ENCODE results near the gene PTPRCAP. TPM values are rescaled to one million over a fixed set of nuclear protein-coding genes. Genes with fewer than 3 reads are reported as not detected.

PTPRCAP gene
- total RNA-seq, 5 donors from 2014 or later (not counting 1 experiment from before 2014, with no cell fraction given), result 192 to 282 (median 256) TPM

DNA sequence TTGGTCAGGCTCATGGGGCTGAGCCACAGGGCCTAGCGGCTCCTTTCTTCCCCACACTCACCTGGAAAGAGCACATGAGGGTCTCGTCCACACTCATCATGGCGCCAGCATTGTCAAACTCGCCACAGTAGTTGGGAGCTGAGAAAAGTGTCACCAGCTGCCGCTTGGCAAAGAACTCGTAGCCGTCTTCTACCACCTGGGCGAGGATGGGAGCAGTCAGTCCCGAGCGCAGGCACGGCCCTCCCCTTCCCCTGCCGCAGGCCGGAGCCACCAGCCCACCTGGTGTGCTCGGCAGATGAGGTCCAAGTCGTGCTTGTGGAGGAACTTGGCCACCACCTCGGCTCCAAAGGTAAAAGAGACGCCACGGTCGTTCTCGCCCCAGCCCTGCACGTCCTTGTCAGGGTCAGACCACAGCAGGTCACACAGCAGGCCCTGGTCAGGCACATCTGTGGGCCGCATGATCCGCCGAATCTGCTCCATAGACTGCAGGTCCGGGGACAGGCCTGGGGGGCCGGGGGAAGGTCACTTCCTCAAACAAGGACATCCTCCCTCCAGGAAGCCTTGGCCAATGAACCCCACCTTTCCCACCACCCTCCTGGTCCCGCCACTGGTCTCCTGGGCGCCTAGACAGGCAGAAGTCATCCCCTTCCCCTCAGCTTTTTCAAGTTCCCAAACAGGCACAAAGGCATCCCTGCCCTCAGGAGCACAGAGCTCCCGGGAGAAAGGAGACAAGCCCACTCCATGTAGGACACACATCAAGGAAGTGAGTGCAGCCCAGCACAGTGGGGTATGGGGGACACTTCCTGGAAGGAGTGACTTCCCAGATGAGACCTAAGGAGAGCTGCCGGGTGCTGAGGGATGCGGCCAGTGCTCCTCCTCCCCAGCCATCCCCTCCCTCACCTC lies 38.6 kb downstream of the PTPRCAP start:
- CTCF ChIA-PET, result no interaction called here
- POLR2A ChIA-PET, result no interaction called here
- H3K27me3 Mint-ChIP-seq, result no peaks in the 10 kb centered on the region
- no peaks in the 10 kb centered on the region for H3K9me3 Mint-ChIP-seq
- DNase-seq, result no peak
- H3K4me1 ChIP-seq (ENCODE audit: control insufficient read depth in 1 of 2, extremely low read depth in 1 of 2, insufficient read depth in 2 of 2, low read length in 2 of 2), result peaks cover 22 to 75% of the 10 kb centered on the region in 2 experiments
- WGBS (ENCODE audit: insufficient coverage), result 89% methylated on average over 28 of the region's 31 CpGs
- peaks cover 51 to 60% (median 52%) of the 10 kb centered on the region in 3 donors for H3K4me1 Mint-ChIP-seq
- no peak overlapping the region for H3K4me3 ChIP-seq (ENCODE audit: control insufficient read depth in 1 of 2, extremely low read depth in 1 of 2, low read length in 1 of 2)
- peak overlapping the region; percentile 31 to 97 (median 83) for H3K4me3 Mint-ChIP-seq
- H3K27ac Mint-ChIP-seq, result peak overlapping the region in 1 of 2 donors; percentile 48
- peaks cover 12% of the 10 kb centered on the region for H3K36me3 Mint-ChIP-seq
- ATAC-seq (replicated peaks in 1 of 4), result no peak
- H3K27me3 ChIP-seq (replicated peaks in 1 of 2; ENCODE audit: control insufficient read depth in 2 of 2, extremely low read depth in 1 of 2, insufficient read depth in 2 of 2, low read length in 1 of 2), result no peaks in the 10 kb centered on the region
- no peak overlapping the region for H3K27ac ChIP-seq (ENCODE audit: low read length)
- H3K36me3 ChIP-seq (ENCODE audit: control insufficient read depth in 2 of 2, extremely low read depth in 1 of 2, insufficient read depth in 1 of 2, low read length in 1 of 2), result peaks cover 10 to 41% of the 10 kb centered on the region in 2 donors
- H3K9me3 ChIP-seq, result no peaks in the 10 kb centered on the region

DNA sequence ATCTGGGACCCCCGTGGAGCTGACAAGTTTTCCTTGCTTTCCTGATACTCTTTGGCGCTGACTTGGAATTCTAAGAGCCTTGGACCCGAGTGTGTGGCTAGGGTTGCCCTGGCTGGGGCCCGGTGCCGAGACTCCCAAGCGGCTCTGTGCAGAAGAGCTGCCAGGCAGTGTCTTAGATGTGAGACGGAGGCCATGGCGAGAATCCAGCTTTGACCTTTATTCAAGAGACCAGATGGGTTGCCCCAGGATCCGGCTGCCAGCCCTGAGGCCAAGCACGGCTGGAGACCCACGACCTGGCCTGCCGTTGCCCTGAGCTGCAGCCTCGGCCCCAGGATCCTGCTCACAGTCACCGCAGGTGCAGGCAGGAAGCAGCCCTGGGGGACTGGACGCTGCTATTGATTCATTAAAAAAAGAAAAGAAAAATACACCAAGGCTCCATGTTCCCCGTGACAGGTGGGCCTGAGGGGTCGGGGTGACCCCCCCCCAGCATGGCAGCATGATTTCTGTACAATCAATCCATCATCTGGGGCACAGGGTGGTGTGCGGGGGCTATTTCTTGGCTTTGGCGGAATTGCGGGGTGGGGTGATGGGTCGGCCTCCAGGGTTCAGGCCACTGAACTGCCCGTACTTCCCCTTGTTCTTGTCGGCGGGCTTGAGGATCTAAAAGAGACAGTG lies 39.4 kb downstream of the PTPRCAP start:
- H3K4me3 Mint-ChIP-seq, result peak overlapping the region in 1 of 3 donors; percentile 77

DNA sequence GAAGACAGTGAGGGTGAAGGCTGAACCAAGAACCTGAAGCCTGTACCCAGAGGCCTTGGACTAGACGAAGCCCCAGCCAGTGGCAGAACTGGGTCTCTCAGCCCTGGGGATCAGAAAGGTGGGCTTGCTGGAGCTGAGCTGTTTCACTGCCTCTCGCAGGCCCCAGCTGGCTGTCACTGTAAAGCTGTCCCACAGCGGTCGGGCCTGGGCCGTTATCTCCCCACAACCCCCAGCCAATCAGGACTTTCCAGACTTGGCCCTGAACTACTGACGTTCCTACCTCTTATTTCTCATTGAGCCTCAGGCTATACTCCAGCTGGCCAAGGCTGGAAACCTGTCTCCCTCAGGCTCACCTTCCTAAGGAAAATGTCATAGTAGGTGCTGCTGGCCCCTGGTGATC lies 39.9 kb downstream of the PTPRCAP start:
- H3K9me3 Mint-ChIP-seq, result no peaks in the 10 kb centered on the region
- WGBS (ENCODE audit: insufficient coverage), result 70% methylated on average over 2 of the region's 6 CpGs
- H3K36me3 Mint-ChIP-seq, result peaks cover 14% of the 10 kb centered on the region
- ChIA-PET POLR2A (no interaction called here), CTCF (no interaction called here)
- peak overlapping the region in 1 of 3 donors; percentile 77 for H3K4me3 Mint-ChIP-seq
- no peaks in the 10 kb centered on the region for H3K27me3 Mint-ChIP-seq
- peaks cover 49 to 61% (median 56%) of the 10 kb centered on the region in 3 donors for H3K4me1 Mint-ChIP-seq
- Histone ChIP-seq H3K9me3 (no peaks in the 10 kb centered on the region), H3K27ac (ENCODE audit: low read length) (peak overlapping the region; percentile 69), H3K36me3 (ENCODE audit: control insufficient read depth in 2 of 2, extremely low read depth in 1 of 2, insufficient read depth in 1 of 2, low read length in 1 of 2) (peaks cover 16 to 41% of the 10 kb centered on the region in 2 donors), H3K4me1 (ENCODE audit: control insufficient read depth in 1 of 2, extremely low read depth in 1 of 2, insufficient read depth in 2 of 2, low read length in 2 of 2) (peaks cover 26 to 73% of the 10 kb centered on the region in 2 experiments), H3K4me3 (ENCODE audit: control insufficient read depth in 1 of 2, extremely low read depth in 1 of 2, low read length in 1 of 2) (no peak overlapping the region), H3K27me3 (replicated peaks in 1 of 2; ENCODE audit: control insufficient read depth in 2 of 2, extremely low read depth in 1 of 2, insufficient read depth in 2 of 2, low read length in 1 of 2) (no peaks in the 10 kb centered on the region)
- peak overlapping the region; percentile 80 to 82 for H3K27ac Mint-ChIP-seq
- no peak for ATAC-seq (replicated peaks in 1 of 4)
- DNase-seq, result no peak

More for the DNA sequence above, 39.4 kb downstream of the PTPRCAP start:
- Mint-ChIP-seq H3K4me1 (peaks cover 49 to 61% (median 53%) of the 10 kb centered on the region in 3 donors), H3K27ac (peak overlapping the region; percentile 80 to 82), H3K36me3 (peaks cover 14% of the 10 kb centered on the region), H3K27me3 (no peaks in the 10 kb centered on the region), H3K9me3 (no peaks in the 10 kb centered on the region)
- POLR2A ChIA-PET, result no interaction called here
- DNase-seq (no peak), ATAC-seq (replicated peaks in 1 of 4) (no peak)
- 93% methylated on average over 21 of the region's 24 CpGs for WGBS (ENCODE audit: insufficient coverage)
- Histone ChIP-seq H3K4me1 (ENCODE audit: control insufficient read depth in 1 of 2, extremely low read depth in 1 of 2, insufficient read depth in 2 of 2, low read length in 2 of 2) (peaks cover 25 to 75% of the 10 kb centered on the region in 2 experiments), H3K9me3 (no peaks in the 10 kb centered on the region), H3K27ac (ENCODE audit: low read length) (no peak overlapping the region), H3K36me3 (ENCODE audit: control insufficient read depth in 2 of 2, extremely low read depth in 1 of 2, insufficient read depth in 1 of 2, low read length in 1 of 2) (peaks cover 16 to 41% of the 10 kb centered on the region in 2 donors), H3K27me3 (replicated peaks in 1 of 2; ENCODE audit: control insufficient read depth in 2 of 2, extremely low read depth in 1 of 2, insufficient read depth in 2 of 2, low read length in 1 of 2) (no peaks in the 10 kb centered on the region), H3K4me3 (ENCODE audit: control insufficient read depth in 1 of 2, extremely low read depth in 1 of 2, low read length in 1 of 2) (no peak overlapping the region)
- CTCF ChIA-PET, result interaction anchor here in 1 of 2 donors (0.6 kb wide), 1 partner anchor 46 kb away, joined by 4 read pairs; no protein-coding TSS in a partner anchor

DNA sequence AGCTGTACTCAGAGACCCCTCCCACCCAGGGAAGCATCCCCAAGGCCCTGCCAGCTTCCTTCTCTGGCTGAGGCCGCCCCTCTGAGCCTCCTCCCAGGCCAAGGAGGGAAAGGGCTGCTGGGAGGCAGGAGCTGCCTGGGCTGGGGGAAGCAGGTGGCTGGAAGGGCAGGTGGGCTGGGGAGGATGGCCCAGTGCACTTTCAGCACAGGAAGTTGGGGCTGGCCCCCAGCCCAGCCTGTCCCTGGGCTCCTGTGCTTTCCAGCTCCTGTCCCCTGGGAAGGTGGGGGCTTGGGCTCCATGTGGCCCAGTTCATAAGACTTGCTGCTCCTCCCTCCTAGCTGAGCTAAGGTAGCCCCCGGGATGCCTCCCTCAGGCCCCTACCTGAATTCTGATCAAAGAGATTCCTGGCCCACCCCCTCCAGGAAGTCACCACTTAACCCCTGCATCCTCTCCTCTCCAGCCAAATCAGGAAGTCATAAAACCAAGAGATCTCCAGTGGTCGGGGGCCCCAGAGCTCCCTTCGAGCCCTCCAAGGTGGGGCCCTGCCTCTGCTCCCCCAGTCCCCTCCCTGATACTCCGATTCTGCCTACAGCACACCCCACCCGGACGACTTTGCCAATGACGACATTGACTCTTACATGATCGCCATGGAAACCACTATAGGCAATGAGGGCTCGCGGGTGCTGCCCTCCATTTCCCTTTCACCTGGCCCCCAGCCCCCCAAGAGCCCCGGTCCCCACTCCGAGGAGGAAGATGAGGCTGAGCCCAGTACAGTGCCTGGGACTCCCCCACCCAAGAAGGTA lies 40.7 kb downstream of the PTPRCAP start:
- H3K27ac Mint-ChIP-seq, result peak overlapping the region; percentile 92 to 95
- ATAC-seq (replicated peaks in 1 of 4), result no peak
- peak in 1 of 35 experiments; percentile 51 for DNase-seq
- no peaks in the 10 kb centered on the region for H3K27me3 Mint-ChIP-seq
- H3K4me3 ChIP-seq (ENCODE audit: control insufficient read depth in 1 of 2, extremely low read depth in 1 of 2, low read length in 1 of 2), result peak overlapping the region in 1 of 2 donors; percentile 33
- no peaks in the 10 kb centered on the region for H3K27me3 ChIP-seq (replicated peaks in 1 of 2; ENCODE audit: control insufficient read depth in 2 of 2, extremely low read depth in 1 of 2, insufficient read depth in 2 of 2, low read length in 1 of 2)
- H3K36me3 Mint-ChIP-seq, result peaks cover 14% of the 10 kb centered on the region
- whole genome bisulfite sequencing (ENCODE audit: insufficient coverage), result 7% methylated on average over 10 of the region's 13 CpGs
- peaks cover 16 to 41% of the 10 kb centered on the region in 2 donors for H3K36me3 ChIP-seq (ENCODE audit: control insufficient read depth in 2 of 2, extremely low read depth in 1 of 2, insufficient read depth in 1 of 2, low read length in 1 of 2)
- H3K9me3 ChIP-seq, result no peaks in the 10 kb centered on the region
- peak overlapping the region; percentile 69 for H3K27ac ChIP-seq (ENCODE audit: low read length)
- ChIA-PET CTCF (no interaction called here), POLR2A (no interaction called here)
- peaks cover 53 to 59% (median 54%) of the 10 kb centered on the region in 3 donors for H3K4me1 Mint-ChIP-seq
- peaks cover 25 to 73% of the 10 kb centered on the region in 2 experiments for H3K4me1 ChIP-seq (ENCODE audit: control insufficient read depth in 1 of 2, extremely low read depth in 1 of 2, insufficient read depth in 2 of 2, low read length in 2 of 2)
- H3K9me3 Mint-ChIP-seq, result no peaks in the 10 kb centered on the region
- H3K4me3 Mint-ChIP-seq, result peak overlapping the region; percentile 45 to 77 (median 47)

DNA sequence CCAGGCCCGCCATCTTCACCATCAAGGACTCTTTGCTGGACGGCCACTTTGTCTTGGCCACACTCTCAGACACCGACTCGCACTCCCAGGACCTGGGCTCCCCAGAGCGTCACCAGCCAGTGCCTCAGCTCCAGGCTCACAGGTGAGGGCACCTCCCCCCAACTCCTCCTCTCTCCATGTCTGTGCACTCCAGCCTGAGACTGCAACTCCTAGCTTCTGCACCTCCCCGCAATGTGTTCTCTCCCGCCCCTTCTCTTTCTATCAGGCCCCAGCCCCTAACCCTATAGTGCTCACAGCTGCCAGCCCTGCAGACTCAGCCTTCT lies 41.3 kb downstream of the PTPRCAP start:
- no peaks in the 10 kb centered on the region for H3K9me3 ChIP-seq
- CTCF ChIA-PET, result no interaction called here
- H3K4me3 ChIP-seq (ENCODE audit: control insufficient read depth in 1 of 2, extremely low read depth in 1 of 2, low read length in 1 of 2), result no peak overlapping the region
- Mint-ChIP-seq H3K4me3 (peak overlapping the region in 1 of 3 donors; percentile 77), H3K27me3 (no peaks in the 10 kb centered on the region), H3K27ac (peak overlapping the region; percentile 57 to 85), H3K36me3 (peaks cover 14% of the 10 kb centered on the region), H3K9me3 (no peaks in the 10 kb centered on the region), H3K4me1 (peaks cover 57 to 61% (median 57%) of the 10 kb centered on the region in 3 donors)
- no peaks in the 10 kb centered on the region for H3K27me3 ChIP-seq (replicated peaks in 1 of 2; ENCODE audit: control insufficient read depth in 2 of 2, extremely low read depth in 1 of 2, insufficient read depth in 2 of 2, low read length in 1 of 2)
- ATAC-seq (replicated peaks in 1 of 4) (no peak), DNase-seq (no peak)
- POLR2A ChIA-PET, result no interaction called here
- peaks cover 25 to 77% of the 10 kb centered on the region in 2 experiments for H3K4me1 ChIP-seq (ENCODE audit: control insufficient read depth in 1 of 2, extremely low read depth in 1 of 2, insufficient read depth in 2 of 2, low read length in 2 of 2)
- H3K27ac ChIP-seq (ENCODE audit: low read length), result no peak overlapping the region
- 97% methylated on average over 3 of the region's 7 CpGs for WGBS (ENCODE audit: insufficient coverage)
- H3K36me3 ChIP-seq (ENCODE audit: control insufficient read depth in 2 of 2, extremely low read depth in 1 of 2, insufficient read depth in 1 of 2, low read length in 1 of 2), result peaks cover 16 to 41% of the 10 kb centered on the region in 2 donors

All from T-cell (primary cell).